Upper lobe of right lung (tissue), 1 donor: ENCODE results near the gene LEF1. TPM values are rescaled to one million over a fixed set of nuclear protein-coding genes. Genes with fewer than 3 reads are reported as not detected.

Experiments used
- ATAC-seq: fragments of 200-7000 bp; cut with Tn5 transposase; one replicate; pipeline ENCODE4 v1.9.1; 2020; ENCODE audit warnings: mild to moderate bottlenecking, moderate library complexity
- DNase-seq: peaks from one replicate; pipeline ENCODE4 v3.0.0-alpha.2; 2020
- H3K27ac ChIP-seq: fragments of 200-600 bp; one replicate; pipeline ENCODE4 v1.8.0; 2022
- H3K27me3 ChIP-seq: fragments of 200-600 bp; one replicate; pipeline ENCODE4 v1.8.0; 2022; ENCODE audit warnings: mild to moderate bottlenecking
- H3K36me3 ChIP-seq: fragments of 200-600 bp; one replicate; pipeline ENCODE4 v1.8.0; 2022
- H3K4me1 ChIP-seq: fragments of 200-600 bp; one replicate; pipeline ENCODE4 v1.8.0; 2022
- H3K4me3 ChIP-seq: fragments of 200-600 bp; one replicate; pipeline ENCODE4 v1.8.0; 2022; ENCODE audit warnings: mild to moderate bottlenecking
- H3K9me3 ChIP-seq: fragments of 200-600 bp; one replicate; pipeline ENCODE4 v1.8.0; 2022
- CTCF ChIP-seq: fragments of 200-600 bp; IDR thresholded peaks from one replicate; pipeline ENCODE4 v1.8.0; 2022; ENCODE audit warnings: antibody characterized with exemption
- intact Hi-C: fragments of 100-400 bp; cut with DNase I; formaldehyde crosslinking; loops from one replicate; pipeline ENCODE4 v1.11.0; 2022
- total RNA-seq: library from RNA; stranded (reverse); fragmentation: NEBNext Ultra II Directional; extraction: Animal tissue kit (Norgen Biotek cat#: 25700); gene quantifications from one replicate; pipeline ENCODE4 v1.2.1, GENCODE V29; 2021
- donor health status: DM: no; HTN: yes; CAD: no; lungs with severe emphysema.

LEF1 gene
- total RNA-seq, 1 donor from 2014 or later: 9.1 TPM

- Histone ChIP-seq H3K4me1 (no peaks in the 10 kb centered on the region), H3K27me3 (no peaks in the 10 kb centered on the region), H3K9me3 (no peaks in the 10 kb centered on the region), H3K36me3 (peaks cover 24% of the 10 kb centered on the region), H3K4me3 (no peak overlapping the region), H3K27ac (no peak overlapping the region)
- no peak for ATAC-seq
- no peak for DNase-seq
- intact Hi-C loops: no loop called here
- no peak for TF ChIP-seq CTCF
Measured at GRCh38 chr4:108010167-108010566, 158.6 kb downstream of the LEF1 start.

- no peak for ATAC-seq
- TF ChIP-seq CTCF: no peak
- H3K27ac ChIP-seq: no peak overlapping the region
Measured at GRCh38 chr4:108008721-108009120, 160.0 kb downstream of the LEF1 start.

GRCh38 chr4:108007984-108008383 lies 160.7 kb downstream of the LEF1 start:
- no peak for DNase-seq
- Histone ChIP-seq H3K27ac (no peak overlapping the region), H3K36me3 (peaks cover 14% of the 10 kb centered on the region), H3K4me3 (no peak overlapping the region), H3K4me1 (no peaks in the 10 kb centered on the region), H3K9me3 (no peaks in the 10 kb centered on the region), H3K27me3 (no peaks in the 10 kb centered on the region)
- intact Hi-C loops: no loop called here
- no peak for ATAC-seq
- TF ChIP-seq CTCF: no peak

More at GRCh38 chr4:108008721-108009120, 160.0 kb downstream of the LEF1 start:
- Histone ChIP-seq H3K36me3 (peaks cover 14% of the 10 kb centered on the region), H3K9me3 (no peaks in the 10 kb centered on the region), H3K4me3 (no peak overlapping the region), H3K27me3 (no peaks in the 10 kb centered on the region), H3K4me1 (no peaks in the 10 kb centered on the region)
- DNase-seq: no peak
- intact Hi-C loops: no loop called here

- H3K36me3 ChIP-seq: peaks cover 12% of the 10 kb centered on the region
- DNase-seq: no peak
- H3K27ac ChIP-seq: no peak overlapping the region
- intact Hi-C loops: no loop called here
- no peaks in the 10 kb centered on the region for H3K27me3 ChIP-seq
- no peak for TF ChIP-seq CTCF
- H3K4me3 ChIP-seq: no peak overlapping the region
- no peak for ATAC-seq
- no peaks in the 10 kb centered on the region for H3K9me3 ChIP-seq
- H3K4me1 ChIP-seq: no peaks in the 10 kb centered on the region
Measured at GRCh38 chr4:108006361-108006760, 162.4 kb downstream of the LEF1 start.

GRCh38 chr4:108005807-108006206 lies 162.9 kb downstream of the LEF1 start:
- intact Hi-C loops: no loop called here
- no peaks in the 10 kb centered on the region for H3K4me1 ChIP-seq
- no peaks in the 10 kb centered on the region for H3K9me3 ChIP-seq
- DNase-seq: no peak
- no peak overlapping the region for H3K27ac ChIP-seq
- H3K27me3 ChIP-seq: no peaks in the 10 kb centered on the region
- peak; percentile 21 for ATAC-seq
- TF ChIP-seq CTCF: no peak
- H3K4me3 ChIP-seq: no peak overlapping the region
- peaks cover 6% of the 10 kb centered on the region for H3K36me3 ChIP-seq

GRCh38 chr4:108004646-108005045 lies 164.1 kb downstream of the LEF1 start:
- Histone ChIP-seq H3K27me3 (no peaks in the 10 kb centered on the region), H3K4me1 (no peaks in the 10 kb centered on the region), H3K27ac (no peak overlapping the region), H3K4me3 (no peak overlapping the region), H3K9me3 (no peaks in the 10 kb centered on the region), H3K36me3 (no peaks in the 10 kb centered on the region)
- ATAC-seq: no peak
- no peak for DNase-seq
- TF ChIP-seq CTCF: no peak
- intact Hi-C loops: no loop called here
